Measurements from ENCODE around the gene FTO.

The FTO gene

DNA sequence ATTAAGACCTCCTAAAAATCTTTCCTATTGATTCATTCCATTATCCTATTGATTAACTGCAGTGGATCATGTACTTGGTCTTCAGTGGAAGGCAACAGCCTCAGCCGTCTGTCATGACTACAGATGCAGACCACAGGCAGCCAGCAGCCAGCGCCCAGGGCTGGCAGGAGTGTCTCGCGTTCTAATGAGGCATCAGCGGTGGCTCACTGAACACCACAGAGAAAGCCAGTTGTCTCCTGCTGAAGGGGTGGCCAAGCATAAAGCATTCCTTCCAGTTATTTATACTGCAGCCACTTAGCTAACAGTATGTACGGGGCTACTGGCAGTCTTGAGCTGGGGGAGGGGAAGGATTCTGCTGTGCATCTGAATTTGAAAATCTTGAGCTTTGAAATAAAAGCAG, 368.3 kb downstream of the FTO start:
- TF ChIP-seq, protein P1, sequence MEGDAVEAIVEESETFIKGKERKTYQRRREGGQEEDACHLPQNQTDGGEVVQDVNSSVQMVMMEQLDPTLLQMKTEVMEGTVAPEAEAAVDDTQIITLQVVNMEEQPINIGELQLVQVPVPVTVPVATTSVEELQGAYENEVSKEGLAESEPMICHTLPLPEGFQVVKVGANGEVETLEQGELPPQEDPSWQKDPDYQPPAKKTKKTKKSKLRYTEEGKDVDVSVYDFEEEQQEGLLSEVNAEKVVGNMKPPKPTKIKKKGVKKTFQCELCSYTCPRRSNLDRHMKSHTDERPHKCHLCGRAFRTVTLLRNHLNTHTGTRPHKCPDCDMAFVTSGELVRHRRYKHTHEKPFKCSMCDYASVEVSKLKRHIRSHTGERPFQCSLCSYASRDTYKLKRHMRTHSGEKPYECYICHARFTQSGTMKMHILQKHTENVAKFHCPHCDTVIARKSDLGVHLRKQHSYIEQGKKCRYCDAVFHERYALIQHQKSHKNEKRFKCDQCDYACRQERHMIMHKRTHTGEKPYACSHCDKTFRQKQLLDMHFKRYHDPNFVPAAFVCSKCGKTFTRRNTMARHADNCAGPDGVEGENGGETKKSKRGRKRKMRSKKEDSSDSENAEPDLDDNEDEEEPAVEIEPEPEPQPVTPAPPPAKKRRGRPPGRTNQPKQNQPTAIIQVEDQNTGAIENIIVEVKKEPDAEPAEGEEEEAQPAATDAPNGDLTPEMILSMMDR (IDR thresholded peaks at IDR 0.05; ENCODE audit: borderline replicate concordance, insufficient read depth, low read depth, low read length) = no peak
- no peak overlapping the region for H3K4me3 ChIP-seq (ENCODE audit: low read depth, low read length)

DNA sequence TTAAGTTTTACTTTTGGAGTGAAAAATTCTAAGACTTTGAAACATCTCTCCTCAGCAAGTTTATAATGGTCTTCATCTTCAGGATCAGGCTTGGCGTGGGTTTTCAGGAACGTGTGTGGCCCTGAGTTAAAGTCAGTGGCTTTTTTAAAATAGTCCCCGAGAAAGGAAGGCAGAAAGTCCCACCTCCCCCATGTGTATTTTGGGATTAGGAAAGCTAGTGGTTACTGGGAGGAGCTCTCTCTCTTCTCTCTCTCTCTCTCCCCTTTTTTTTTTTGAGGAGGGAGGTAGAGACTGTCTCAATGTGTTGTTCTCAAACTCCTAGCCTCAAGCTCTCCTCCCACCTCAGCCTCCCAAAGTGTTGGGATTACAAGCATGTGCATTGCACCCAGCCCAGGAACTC, 369.4 kb downstream of the FTO start:
- no peak overlapping the region for H3K4me3 ChIP-seq (ENCODE audit: low read depth, low read length)
- TF ChIP-seq, protein P1 (IDR thresholded peaks at IDR 0.05; ENCODE audit: borderline replicate concordance, insufficient read depth, low read depth, low read length) = no peak

DNA sequence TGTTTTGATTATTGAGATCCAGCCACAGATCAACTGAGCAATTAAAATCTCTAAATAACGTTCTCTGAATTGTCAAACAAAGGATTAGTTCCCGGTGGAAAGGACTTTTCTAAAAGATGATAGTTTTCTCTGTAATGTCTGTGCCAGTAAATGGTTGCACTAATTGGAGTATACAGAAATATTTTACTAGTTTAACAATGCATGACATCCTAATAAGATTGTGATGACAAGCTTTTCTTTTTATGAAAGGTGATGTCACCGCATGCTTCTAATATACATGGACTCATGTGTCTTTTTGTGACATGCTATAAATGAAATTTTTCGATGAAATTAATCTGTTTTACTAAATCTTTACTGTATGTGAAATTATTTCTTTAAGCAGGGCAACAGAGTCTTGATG, 371.5 kb downstream of the FTO start:
- TF ChIP-seq, protein P1 (IDR thresholded peaks at IDR 0.05; ENCODE audit: borderline replicate concordance, insufficient read depth, low read depth, low read length) = no peak
- no peak overlapping the region for H3K4me3 ChIP-seq (ENCODE audit: low read depth, low read length)

DNA sequence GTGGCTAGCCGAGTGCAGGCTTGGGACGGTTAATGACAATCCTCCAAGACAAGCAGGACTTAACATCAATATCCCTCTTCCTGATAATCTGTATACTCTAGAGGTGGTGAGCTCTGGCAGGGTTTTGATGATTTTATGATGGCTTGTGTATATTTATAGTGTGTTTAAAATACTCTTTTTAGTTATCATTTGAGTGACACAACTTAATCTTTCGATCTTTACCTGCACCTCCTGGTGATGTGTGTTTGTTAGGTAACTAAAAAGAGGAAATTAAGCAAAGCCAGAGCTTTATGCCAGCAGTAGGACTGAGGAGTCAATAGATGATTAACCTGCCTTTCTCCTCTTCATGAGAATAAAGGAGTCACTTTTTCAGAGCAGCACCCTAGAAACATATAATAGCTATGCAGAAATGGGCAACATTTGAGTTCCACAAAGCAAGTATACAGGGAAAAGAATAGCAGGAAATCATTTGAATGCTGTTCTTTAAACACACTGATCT, 372.1 kb downstream of the FTO start:
- TF ChIP-seq, protein P1 (IDR thresholded peaks at IDR 0.05; ENCODE audit: borderline replicate concordance, insufficient read depth, low read depth, low read length) = no peak
- H3K4me3 ChIP-seq (ENCODE audit: low read depth, low read length) = no peak overlapping the region

DNA sequence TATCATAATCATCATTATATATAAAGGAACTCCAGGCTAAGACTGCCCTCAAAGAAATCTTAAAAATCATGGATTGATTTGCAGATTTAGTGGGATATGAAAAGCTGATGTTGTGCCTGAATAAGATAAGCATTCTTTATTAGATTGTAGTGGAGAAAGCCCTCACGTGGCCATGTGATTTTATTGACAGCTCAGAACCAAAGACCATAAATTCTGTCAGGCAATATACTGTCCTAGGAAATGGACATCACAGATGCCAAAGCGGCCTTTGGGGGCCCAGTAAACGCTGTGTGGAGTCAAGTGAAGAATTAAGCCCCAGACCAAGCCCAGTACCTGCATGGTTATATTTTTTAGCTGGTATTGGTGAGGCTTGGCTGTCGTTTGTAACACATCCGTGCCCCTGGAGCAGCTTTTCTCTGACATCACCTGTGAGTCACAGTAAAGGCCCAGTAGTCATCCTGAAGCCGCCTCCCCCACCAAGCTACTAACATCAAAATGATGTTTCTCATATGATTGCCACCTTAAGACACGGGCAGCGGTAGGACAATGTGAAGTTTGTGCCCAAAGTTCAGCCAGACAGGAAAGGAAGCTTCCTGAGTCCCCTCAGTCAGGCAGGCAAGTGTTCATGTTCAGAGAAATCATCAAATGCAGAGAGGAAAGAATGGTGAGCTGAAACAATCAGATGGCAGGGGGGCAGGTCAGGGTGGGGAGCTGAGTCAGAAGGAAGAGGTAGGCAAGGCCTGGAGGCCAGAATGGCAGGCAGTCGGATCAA, 373.3 kb downstream of the FTO start:
- H3K4me3 ChIP-seq (ENCODE audit: low read depth, low read length) = no peak overlapping the region
- TF ChIP-seq, protein P1 (IDR thresholded peaks at IDR 0.05; ENCODE audit: borderline replicate concordance, insufficient read depth, low read depth, low read length) = no peak

DNA sequence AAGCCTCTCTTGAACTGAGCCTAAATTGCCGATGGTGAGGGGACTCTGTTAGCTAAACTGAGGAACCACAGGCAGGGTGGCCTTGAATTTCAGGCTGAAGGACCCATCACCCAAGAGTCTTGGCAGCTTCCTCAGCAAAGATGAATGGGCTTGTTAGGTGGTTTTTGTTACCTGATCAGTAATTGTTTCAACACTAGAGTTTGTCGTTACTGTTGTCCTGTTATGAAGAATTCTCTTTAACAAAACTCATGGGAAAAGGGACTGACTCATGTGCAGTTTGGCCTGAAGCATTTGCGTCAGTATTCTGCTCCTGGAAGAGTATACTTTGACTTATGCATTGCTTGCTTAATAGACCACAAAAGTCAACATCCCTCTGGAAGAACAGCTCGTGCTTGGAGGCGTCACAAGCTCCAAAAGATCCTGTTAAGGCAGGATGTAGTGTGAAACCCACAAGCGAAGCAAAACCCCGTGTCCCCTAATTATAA, 376.6 kb downstream of the FTO start:
- TF ChIP-seq, protein P1 (IDR thresholded peaks at IDR 0.05; ENCODE audit: borderline replicate concordance, insufficient read depth, low read depth, low read length) = no peak
- H3K4me3 ChIP-seq (ENCODE audit: low read depth, low read length) = no peak overlapping the region

DNA sequence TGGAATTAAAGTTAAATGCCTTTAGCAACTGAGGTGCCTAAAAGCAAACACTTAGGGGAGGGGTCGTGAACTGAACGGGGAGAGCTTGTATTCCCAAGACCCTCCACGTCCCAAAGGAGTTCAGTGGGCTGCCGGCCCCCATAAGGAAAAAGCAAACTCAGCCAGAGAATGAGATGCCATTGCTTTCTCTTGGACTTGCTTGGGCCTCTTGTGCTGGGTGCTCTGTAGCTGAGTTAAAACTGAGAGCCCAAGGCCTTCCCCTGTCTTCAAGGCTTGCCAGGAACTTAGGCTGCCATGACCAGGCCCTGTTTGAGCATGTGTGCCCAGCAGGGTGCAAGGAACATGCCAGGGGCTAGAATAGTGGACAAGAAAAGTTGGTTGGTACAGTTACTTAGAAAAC, 382.8 kb downstream of the FTO start:
- H3K4me3 ChIP-seq (ENCODE audit: low read depth, low read length) = no peak overlapping the region

More for the DNA sequence above, 382.8 kb downstream of the FTO start:
- TF ChIP-seq, protein P1 (IDR thresholded peaks at IDR 0.05; ENCODE audit: borderline replicate concordance, insufficient read depth, low read depth, low read length) = no peak

Measured in GM12875 (cell line).